Osteoblast (primary cell): Measurements from ENCODE around the gene DLGAP1. TPM values are rescaled to one million over a fixed set of nuclear protein-coding genes. Genes with fewer than 3 reads are reported as not detected.

Source experiments
- DNase-seq: peaks from one replicate; pipeline ENCODE4 v3.0.0; 2011; ENCODE audit warnings: low spot score, mixed read lengths; ENCODE audit not compliant: insufficient read length; ENCODE audit errors: missing footprints
- H2AFZ ChIP-seq: 2 replicates; pipeline ENCODE4 v1.6.0; 2011; ENCODE audit warnings: mild to moderate bottlenecking, low read length
- H3K27ac ChIP-seq: 2 replicates; pipeline ENCODE4 v1.5.1; 2011; ENCODE audit warnings: mild to moderate bottlenecking, low read depth, low read length, moderate library complexity
- H3K27me3 ChIP-seq: 2 replicates; pipeline ENCODE4 v1.6.0; 2012; ENCODE audit warnings: mild to moderate bottlenecking, control low read depth, inconsistent platforms, low read length, moderate library complexity; ENCODE audit not compliant: insufficient read depth
- H3K36me3 ChIP-seq: 2 replicates; pipeline ENCODE4 v1.5.1; 2011; ENCODE audit warnings: mild to moderate bottlenecking, low read length, control low read depth, moderate library complexity; ENCODE audit not compliant: insufficient read depth
- H3K4me1 ChIP-seq: 2 replicates; pipeline ENCODE4 v1.5.1; 2011; ENCODE audit warnings: mild to moderate bottlenecking, low read length, control low read depth, moderate library complexity; ENCODE audit not compliant: insufficient read depth
- H3K4me2 ChIP-seq: 2 replicates; pipeline ENCODE4 v1.6.0; 2011; ENCODE audit warnings: mild to moderate bottlenecking, low read length; ENCODE audit not compliant: insufficient read depth
- H3K4me3 ChIP-seq: fragments of 200-600 bp; sonication (generic); 3 replicates; pipeline ENCODE4 v1.5.1; 2012; ENCODE audit warnings: mild to moderate bottlenecking, low read length, inconsistent platforms; ENCODE audit not compliant: insufficient read depth
- H3K79me2 ChIP-seq: 2 replicates; pipeline ENCODE4 v1.6.0; 2012; ENCODE audit warnings: mild to moderate bottlenecking, low read length, control low read depth, inconsistent platforms; ENCODE audit not compliant: insufficient read depth
- H3K9me3 ChIP-seq: 2 replicates; pipeline ENCODE4 v1.5.1; 2011; ENCODE audit warnings: low read depth, low read length, control low read depth
- H4K20me1 ChIP-seq: 2 replicates; pipeline ENCODE4 v1.6.0; 2012; ENCODE audit warnings: mild to moderate bottlenecking, low read length, control low read depth; ENCODE audit not compliant: insufficient read depth
- total RNA-seq: library from RNA; depleted of rRNA; stranded (reverse); fragments of >200 nt; gene quantifications from 2 replicates; pipeline ENCODE4 v1.2.3, GENCODE V29; 2012
- TF ChIP-seq, protein P1 (sequence below): IDR thresholded peaks from 2 replicates; pipeline ENCODE4 v1.5.1; 2011; ENCODE audit warnings: mild to moderate bottlenecking, low read depth, low read length, moderate library complexity; ENCODE audit errors: extremely low read depth

The DLGAP1 gene
- total RNA-seq, 1 donor: not detected

DNA sequence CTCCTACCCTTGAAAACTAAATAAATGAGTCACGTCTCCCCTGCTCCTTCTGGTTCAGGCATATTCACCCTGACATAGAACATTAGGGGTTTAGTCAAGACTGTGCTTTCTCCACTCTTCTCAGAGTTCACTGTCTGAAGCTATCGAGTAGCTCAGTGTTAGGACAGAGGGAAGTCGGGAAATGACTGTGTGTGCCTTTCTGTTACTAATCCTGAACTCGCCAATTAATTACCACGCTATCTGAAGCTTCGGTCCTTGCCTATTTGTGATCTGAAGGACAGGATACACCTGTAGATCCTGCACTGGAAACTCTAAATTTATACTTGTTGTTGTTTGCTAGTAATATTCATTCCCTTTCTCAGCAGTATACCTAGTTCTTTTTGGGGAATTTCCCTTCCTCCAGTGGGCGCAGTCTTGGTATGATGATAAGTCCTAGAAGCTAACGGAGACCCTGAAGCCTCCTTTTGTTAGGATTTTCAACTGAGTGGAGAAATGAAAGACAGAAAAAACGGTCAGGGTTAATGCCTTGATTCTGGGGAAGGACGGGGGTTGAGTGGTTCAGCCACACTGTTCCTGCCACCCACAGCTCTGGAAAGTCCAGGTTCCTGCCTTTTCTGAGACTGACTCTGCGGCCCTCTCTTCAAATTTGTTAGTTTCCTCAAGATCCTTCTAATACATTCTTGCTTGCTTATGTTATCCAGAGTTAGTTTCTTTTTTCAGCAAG lies 218.0 kb downstream of the DLGAP1 start:
- TF ChIP-seq, protein P1, sequence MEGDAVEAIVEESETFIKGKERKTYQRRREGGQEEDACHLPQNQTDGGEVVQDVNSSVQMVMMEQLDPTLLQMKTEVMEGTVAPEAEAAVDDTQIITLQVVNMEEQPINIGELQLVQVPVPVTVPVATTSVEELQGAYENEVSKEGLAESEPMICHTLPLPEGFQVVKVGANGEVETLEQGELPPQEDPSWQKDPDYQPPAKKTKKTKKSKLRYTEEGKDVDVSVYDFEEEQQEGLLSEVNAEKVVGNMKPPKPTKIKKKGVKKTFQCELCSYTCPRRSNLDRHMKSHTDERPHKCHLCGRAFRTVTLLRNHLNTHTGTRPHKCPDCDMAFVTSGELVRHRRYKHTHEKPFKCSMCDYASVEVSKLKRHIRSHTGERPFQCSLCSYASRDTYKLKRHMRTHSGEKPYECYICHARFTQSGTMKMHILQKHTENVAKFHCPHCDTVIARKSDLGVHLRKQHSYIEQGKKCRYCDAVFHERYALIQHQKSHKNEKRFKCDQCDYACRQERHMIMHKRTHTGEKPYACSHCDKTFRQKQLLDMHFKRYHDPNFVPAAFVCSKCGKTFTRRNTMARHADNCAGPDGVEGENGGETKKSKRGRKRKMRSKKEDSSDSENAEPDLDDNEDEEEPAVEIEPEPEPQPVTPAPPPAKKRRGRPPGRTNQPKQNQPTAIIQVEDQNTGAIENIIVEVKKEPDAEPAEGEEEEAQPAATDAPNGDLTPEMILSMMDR: no peak
- peaks cover 3% of the 10 kb centered on the region for H3K9me3 ChIP-seq
- DNase-seq: no peak

DNA sequence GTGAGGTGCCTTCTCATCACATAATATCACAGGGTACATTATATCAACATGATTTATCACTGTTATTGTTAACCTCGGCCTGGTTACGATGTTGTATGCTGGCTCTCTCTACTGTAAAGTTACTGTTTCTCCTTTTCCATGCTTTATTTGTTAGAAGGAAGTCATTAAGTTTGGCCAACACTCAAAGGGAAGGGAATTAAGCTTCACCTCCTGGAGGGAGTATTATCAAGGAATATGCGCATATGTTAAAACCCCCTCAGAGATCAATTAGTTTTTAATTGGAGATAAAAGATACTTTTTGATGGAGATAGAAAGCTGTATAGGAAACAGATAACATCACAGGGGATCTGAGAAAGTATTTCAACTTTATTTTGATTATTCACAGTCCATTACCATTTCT lies 221.6 kb downstream of the DLGAP1 start:
- no peaks in the 10 kb centered on the region for H3K27me3 ChIP-seq
- H3K4me3 ChIP-seq: no peak overlapping the region
- no peak for DNase-seq
- TF ChIP-seq, protein P1: no peak
- H3K4me2 ChIP-seq: no peak overlapping the region
- no peaks in the 10 kb centered on the region for H3K36me3 ChIP-seq
- H3K27ac ChIP-seq: no peak overlapping the region
- H4K20me1 ChIP-seq: no peaks in the 10 kb centered on the region
- H3K9me3 ChIP-seq: peaks cover 3% of the 10 kb centered on the region
- H3K4me1 ChIP-seq: no peaks in the 10 kb centered on the region
- H3K79me2 ChIP-seq: no peaks in the 10 kb centered on the region
- no peak overlapping the region for H2AFZ ChIP-seq

More for the DNA sequence above, 218.0 kb downstream of the DLGAP1 start:
- Histone ChIP-seq H3K27ac (no peak overlapping the region), H3K4me2 (no peak overlapping the region), H3K36me3 (no peaks in the 10 kb centered on the region), H3K79me2 (no peaks in the 10 kb centered on the region), H4K20me1 (no peaks in the 10 kb centered on the region), H3K4me3 (no peak overlapping the region), H2AFZ (no peak overlapping the region), H3K27me3 (no peaks in the 10 kb centered on the region), H3K4me1 (no peaks in the 10 kb centered on the region)

GRCh38 chr18:4232656-4233055 lies 222.5 kb downstream of the DLGAP1 start:
- TF ChIP-seq, protein P1: no peak
- H3K27me3 ChIP-seq: no peaks in the 10 kb centered on the region
- no peaks in the 10 kb centered on the region for H3K79me2 ChIP-seq
- no peak overlapping the region for H2AFZ ChIP-seq
- no peaks in the 10 kb centered on the region for H4K20me1 ChIP-seq
- H3K4me2 ChIP-seq: no peak overlapping the region
- no peak for DNase-seq
- no peak overlapping the region for H3K4me3 ChIP-seq
- H3K9me3 ChIP-seq: peaks cover 3% of the 10 kb centered on the region
- no peaks in the 10 kb centered on the region for H3K36me3 ChIP-seq
- no peaks in the 10 kb centered on the region for H3K4me1 ChIP-seq
- H3K27ac ChIP-seq: no peak overlapping the region

- H3K4me1 ChIP-seq: no peaks in the 10 kb centered on the region
- H3K4me3 ChIP-seq: no peak overlapping the region
- H3K36me3 ChIP-seq: no peaks in the 10 kb centered on the region
- DNase-seq: no peak
- H2AFZ ChIP-seq: no peak overlapping the region
- H3K27ac ChIP-seq: no peak overlapping the region
- no peaks in the 10 kb centered on the region for H3K79me2 ChIP-seq
- H4K20me1 ChIP-seq: no peaks in the 10 kb centered on the region
- TF ChIP-seq, protein P1: no peak
- peaks cover 3% of the 10 kb centered on the region for H3K9me3 ChIP-seq
- H3K4me2 ChIP-seq: no peak overlapping the region
- H3K27me3 ChIP-seq: no peaks in the 10 kb centered on the region
Measured at GRCh38 chr18:4231260-4231659, 223.8 kb downstream of the DLGAP1 start.
